ENCODE results near the gene CXCL1.

The CXCL1 gene

DNA sequence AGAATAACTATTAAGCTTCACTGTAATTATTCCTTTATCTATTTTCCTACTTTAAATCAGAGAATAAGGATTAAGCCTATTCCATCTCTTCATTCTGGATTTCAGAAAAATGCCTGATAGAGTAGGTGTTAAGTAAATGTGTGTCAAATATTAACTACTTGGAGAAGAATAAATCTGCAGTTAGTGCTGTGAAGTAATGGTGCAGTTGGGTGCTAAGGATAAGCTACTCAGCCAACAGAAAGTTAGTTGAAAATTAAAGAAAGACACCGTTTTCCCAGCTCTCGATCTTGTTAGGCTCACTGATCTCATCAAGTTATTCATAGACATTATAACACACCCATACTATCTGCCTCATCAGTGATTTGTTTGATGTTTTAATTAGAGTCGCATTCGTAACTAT lies 9.0 kb upstream of the CXCL1 start:
- FAIRE-seq = no peak
- no peak for TF ChIP-seq CTCF (IDR thresholded peaks at IDR 0.05; ENCODE audit: insufficient read depth, missing control alignments)
- DNase-seq (ENCODE audit: insufficient read length, low spot score) = no peak

DNA sequence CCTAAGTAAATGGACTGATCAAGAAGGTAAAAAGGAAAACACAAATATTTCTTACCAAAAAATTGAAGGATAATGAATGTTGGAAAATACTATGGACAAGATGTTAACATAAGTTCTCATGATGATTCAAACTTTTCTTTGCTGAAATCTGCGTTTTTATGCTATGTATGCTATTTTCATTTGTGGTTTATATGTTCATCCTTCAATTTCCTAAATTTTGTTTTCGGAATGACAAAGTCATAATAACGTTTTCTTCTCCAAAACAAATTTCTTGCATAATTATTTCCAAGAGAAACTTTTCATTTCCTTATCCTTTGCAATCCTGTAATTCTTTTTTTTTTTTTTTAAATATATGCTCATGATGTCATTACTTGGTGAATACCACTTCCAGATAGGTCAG lies 8.3 kb upstream of the CXCL1 start:
- no peak for TF ChIP-seq CTCF (IDR thresholded peaks at IDR 0.05; ENCODE audit: insufficient read depth, missing control alignments)
- FAIRE-seq (no peak), DNase-seq (ENCODE audit: insufficient read length, low spot score) (no peak)

GRCh38 chr4:73862322-73862721 lies 6.9 kb upstream of the CXCL1 start:
- DNase-seq (ENCODE audit: insufficient read length, low spot score) (no peak), FAIRE-seq (no peak)
- no peak for TF ChIP-seq CTCF (IDR thresholded peaks at IDR 0.05; ENCODE audit: insufficient read depth, missing control alignments)

GRCh38 chr4:73864365-73864764 lies 4.8 kb upstream of the CXCL1 start:
- no peak for TF ChIP-seq CTCF (IDR thresholded peaks at IDR 0.05; ENCODE audit: insufficient read depth, missing control alignments)
- FAIRE-seq (no peak), DNase-seq (ENCODE audit: insufficient read length, low spot score) (no peak)

GRCh38 chr4:73864961-73865360 lies 4.2 kb upstream of the CXCL1 start:
- FAIRE-seq (no peak), DNase-seq (ENCODE audit: insufficient read length, low spot score) (no peak)
- no peak for TF ChIP-seq CTCF (IDR thresholded peaks at IDR 0.05; ENCODE audit: insufficient read depth, missing control alignments)

GRCh38 chr4:73865431-73866096 lies 3.6 kb upstream of the CXCL1 start:
- DNase-seq (ENCODE audit: insufficient read length, low spot score) (no peak), FAIRE-seq (no peak)

More at GRCh38 chr4:73865431-73866096, 3.6 kb upstream of the CXCL1 start:
- no peak for TF ChIP-seq CTCF (IDR thresholded peaks at IDR 0.05; ENCODE audit: insufficient read depth, missing control alignments)

All from D721Med (cell line).